Neural progenitor cell (in vitro differentiated cells): ENCODE results near the gene PACRG.

Source experiments
- EZH2 ChIP-seq: fragments of 200-600 bp; sonication (generic); IDR thresholded peaks from 2 replicates; pipeline ENCODE4 v1.6.1; 2017; ENCODE audit warnings: antibody characterized with exemption, mild to moderate bottlenecking, moderate library complexity
- EZH2phosphoT487 ChIP-seq: fragments of 200-600 bp; sonication (generic); IDR thresholded peaks from 2 replicates; pipeline ENCODE4 v1.6.1; 2017; ENCODE audit warnings: antibody characterized with exemption
- TF ChIP-seq, protein P1 (sequence below): fragments of 200-600 bp; sonication (generic); IDR thresholded peaks from 2 replicates; pipeline ENCODE4 v1.5.1; 2017; ENCODE audit warnings: antibody characterized with exemption, mild to moderate bottlenecking

- TF ChIP-seq, protein P1, sequence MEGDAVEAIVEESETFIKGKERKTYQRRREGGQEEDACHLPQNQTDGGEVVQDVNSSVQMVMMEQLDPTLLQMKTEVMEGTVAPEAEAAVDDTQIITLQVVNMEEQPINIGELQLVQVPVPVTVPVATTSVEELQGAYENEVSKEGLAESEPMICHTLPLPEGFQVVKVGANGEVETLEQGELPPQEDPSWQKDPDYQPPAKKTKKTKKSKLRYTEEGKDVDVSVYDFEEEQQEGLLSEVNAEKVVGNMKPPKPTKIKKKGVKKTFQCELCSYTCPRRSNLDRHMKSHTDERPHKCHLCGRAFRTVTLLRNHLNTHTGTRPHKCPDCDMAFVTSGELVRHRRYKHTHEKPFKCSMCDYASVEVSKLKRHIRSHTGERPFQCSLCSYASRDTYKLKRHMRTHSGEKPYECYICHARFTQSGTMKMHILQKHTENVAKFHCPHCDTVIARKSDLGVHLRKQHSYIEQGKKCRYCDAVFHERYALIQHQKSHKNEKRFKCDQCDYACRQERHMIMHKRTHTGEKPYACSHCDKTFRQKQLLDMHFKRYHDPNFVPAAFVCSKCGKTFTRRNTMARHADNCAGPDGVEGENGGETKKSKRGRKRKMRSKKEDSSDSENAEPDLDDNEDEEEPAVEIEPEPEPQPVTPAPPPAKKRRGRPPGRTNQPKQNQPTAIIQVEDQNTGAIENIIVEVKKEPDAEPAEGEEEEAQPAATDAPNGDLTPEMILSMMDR: no peak
- no peak for TF ChIP-seq EZH2
- TF ChIP-seq EZH2phosphoT487: no peak
Observed at GRCh38 chr6:162957062-162957461, 229.3 kb downstream of the PACRG start.
